Suprapubic skin (tissue), 4 donors: ENCODE measurements around the gene LCE2A.
"Not testable (repeated sequence)": the region's sequence is repeated elsewhere in the genome, so short reads cannot be mapped to it uniquely, and the experiment has no call there.

Experiments
- EP300 ChIP-seq: sonication (generic); formaldehyde crosslinking; IDR thresholded peaks from one replicate; pipeline ENCODE4 v1.6.1; 2017; ENCODE audit warnings: antibody characterized with exemption
- POLR2A ChIP-seq, 2 donors: fragments of 450-650 bp; IDR thresholded peaks; one replicate each; pipeline ENCODE4 v1.6.1; 2017; ENCODE audit warnings: antibody characterized with exemption in 2 of 2, mild to moderate bottlenecking in 2 of 2, moderate library complexity in 2 of 2
- POLR2AphosphoS5 ChIP-seq, 3 donors: sonication (generic); formaldehyde crosslinking; IDR thresholded peaks; one replicate each; pipeline ENCODE4 v1.6.1; 2017; ENCODE audit warnings: antibody characterized with exemption in 3 of 3
- TF ChIP-seq, protein P1 (sequence below), 2 donors: fragments of 200-600 bp in 1 of 2; fragments of 450-650 bp in 1 of 2; sonication (generic) in 1 of 2; IDR thresholded peaks; one replicate each; pipeline ENCODE4 v1.5.1; 2016 to 2019; ENCODE audit warnings: antibody characterized with exemption in 2 of 2, mild to moderate bottlenecking in 1 of 2, moderate library complexity in 1 of 2

DNA sequence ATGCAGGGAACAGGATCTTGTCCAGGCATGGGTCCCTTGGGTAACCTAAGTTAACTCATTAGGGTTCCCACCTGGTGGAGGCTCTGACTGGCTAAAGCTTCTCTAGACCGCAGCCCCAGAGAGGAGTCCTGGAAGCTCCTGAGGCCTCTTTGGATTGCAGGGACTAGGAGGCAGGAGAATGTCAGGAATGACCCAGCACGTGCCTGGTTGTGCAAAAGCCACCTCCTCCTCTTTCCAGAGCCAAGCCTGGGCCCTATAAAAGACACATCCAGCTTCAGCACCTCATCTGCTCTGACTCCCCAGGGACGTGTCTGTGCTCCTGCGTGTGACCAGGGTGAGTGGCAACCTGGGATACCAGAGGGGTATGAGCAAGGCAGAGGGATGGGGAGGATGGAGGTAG is 12.3 kb upstream of the LCE2A start, which contains the start of gene LCE2B:
- TF ChIP-seq, protein P1, sequence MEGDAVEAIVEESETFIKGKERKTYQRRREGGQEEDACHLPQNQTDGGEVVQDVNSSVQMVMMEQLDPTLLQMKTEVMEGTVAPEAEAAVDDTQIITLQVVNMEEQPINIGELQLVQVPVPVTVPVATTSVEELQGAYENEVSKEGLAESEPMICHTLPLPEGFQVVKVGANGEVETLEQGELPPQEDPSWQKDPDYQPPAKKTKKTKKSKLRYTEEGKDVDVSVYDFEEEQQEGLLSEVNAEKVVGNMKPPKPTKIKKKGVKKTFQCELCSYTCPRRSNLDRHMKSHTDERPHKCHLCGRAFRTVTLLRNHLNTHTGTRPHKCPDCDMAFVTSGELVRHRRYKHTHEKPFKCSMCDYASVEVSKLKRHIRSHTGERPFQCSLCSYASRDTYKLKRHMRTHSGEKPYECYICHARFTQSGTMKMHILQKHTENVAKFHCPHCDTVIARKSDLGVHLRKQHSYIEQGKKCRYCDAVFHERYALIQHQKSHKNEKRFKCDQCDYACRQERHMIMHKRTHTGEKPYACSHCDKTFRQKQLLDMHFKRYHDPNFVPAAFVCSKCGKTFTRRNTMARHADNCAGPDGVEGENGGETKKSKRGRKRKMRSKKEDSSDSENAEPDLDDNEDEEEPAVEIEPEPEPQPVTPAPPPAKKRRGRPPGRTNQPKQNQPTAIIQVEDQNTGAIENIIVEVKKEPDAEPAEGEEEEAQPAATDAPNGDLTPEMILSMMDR (IDR thresholded peaks at IDR 0.05): not testable (repeated sequence)
- not testable (repeated sequence) for TF ChIP-seq POLR2AphosphoS5 (IDR thresholded peaks at IDR 0.05); POLR2A (IDR thresholded peaks at IDR 0.05); EP300
